Smooth muscle cell of the brain vasculature (primary cell): ENCODE results near the gene BBS12.

ENCODE experiments used
- DNase-seq: peaks from one replicate; pipeline ENCODE4 v3.0.0-alpha.2; 2012; ENCODE audit warnings: low read depth, low spot score

Gene BBS12

GRCh38 chr4:122715221-122715620, 17.3 kb upstream of the BBS12 start:
- DNase-seq, result no peak

- no peak for DNase-seq
These were observed 15.6 kb upstream of the BBS12 start for GRCh38 chr4:122716825-122717448.

GRCh38 chr4:122718281-122718680, 14.2 kb upstream of the BBS12 start:
- no peak for DNase-seq

- no peak for DNase-seq
These were observed 10.2 kb upstream of the BBS12 start for GRCh38 chr4:122722256-122722655.

GRCh38 chr4:122728856-122729255, 3.6 kb upstream of the BBS12 start:
- no peak for DNase-seq

- DNase-seq, result no peak
These were observed 828 bp upstream of the BBS12 start for GRCh38 chr4:122731676-122732075.

- DNase-seq, result no peak
These were observed 1.2 kb downstream of the BBS12 start for GRCh38 chr4:122733787-122734120.

- DNase-seq, result no peak
These were observed 6.7 kb downstream of the BBS12 start for GRCh38 chr4:122739174-122739573.

GRCh38 chr4:122742933-122743829, 10.7 kb downstream of the BBS12 start:
- DNase-seq, result no peak

- DNase-seq, result no peak
These were observed 11.7 kb downstream of the BBS12 start for GRCh38 chr4:122744229-122744628.

- no peak for DNase-seq
These were observed 14.0 kb downstream of the BBS12 start for GRCh38 chr4:122746485-122746965.

- no peak for DNase-seq
These were observed 14.6 kb downstream of the BBS12 start for GRCh38 chr4:122747068-122747467.

GRCh38 chr4:122747883-122748282, 15.4 kb downstream of the BBS12 start:
- no peak for DNase-seq

GRCh38 chr4:122749704-122750454, 17.4 kb downstream of the BBS12 start:
- no peak for DNase-seq

- DNase-seq, result no peak
These were observed 23.2 kb downstream of the BBS12 start for GRCh38 chr4:122755675-122756074.

- DNase-seq, result no peak
These were observed 25.5 kb downstream of the BBS12 start for GRCh38 chr4:122758033-122758432.

- no peak for DNase-seq
These were observed 27.3 kb downstream of the BBS12 start for GRCh38 chr4:122759639-122760310.

GRCh38 chr4:122762520-122762919, 30.0 kb downstream of the BBS12 start:
- no peak for DNase-seq

- no peak for DNase-seq
These were observed 30.6 kb downstream of the BBS12 start for GRCh38 chr4:122762966-122763716.

- no peak for DNase-seq
These were observed 31.7 kb downstream of the BBS12 start for GRCh38 chr4:122764071-122764820.
